Osteoblast (primary cell): Measurements from ENCODE around the gene C1orf105. TPM values are rescaled to one million over a fixed set of nuclear protein-coding genes. Genes with fewer than 3 reads are reported as not detected.
"Not testable (repeated sequence)": the region's sequence is repeated elsewhere in the genome, so short reads cannot be mapped to it uniquely, and the experiment has no call there.

Experiments
- DNase-seq: peaks from one replicate; pipeline ENCODE4 v3.0.0; 2011; ENCODE audit warnings: low spot score, mixed read lengths; ENCODE audit not compliant: insufficient read length; ENCODE audit errors: missing footprints
- H2AFZ ChIP-seq: 2 replicates; pipeline ENCODE4 v1.6.0; 2011; ENCODE audit warnings: mild to moderate bottlenecking, low read length
- H3K27ac ChIP-seq: 2 replicates; pipeline ENCODE4 v1.5.1; 2011; ENCODE audit warnings: mild to moderate bottlenecking, low read depth, low read length, moderate library complexity
- H3K27me3 ChIP-seq: 2 replicates; pipeline ENCODE4 v1.6.0; 2012; ENCODE audit warnings: mild to moderate bottlenecking, control low read depth, inconsistent platforms, low read length, moderate library complexity; ENCODE audit not compliant: insufficient read depth
- H3K36me3 ChIP-seq: 2 replicates; pipeline ENCODE4 v1.5.1; 2011; ENCODE audit warnings: mild to moderate bottlenecking, low read length, control low read depth, moderate library complexity; ENCODE audit not compliant: insufficient read depth
- H3K4me1 ChIP-seq: 2 replicates; pipeline ENCODE4 v1.5.1; 2011; ENCODE audit warnings: mild to moderate bottlenecking, low read length, control low read depth, moderate library complexity; ENCODE audit not compliant: insufficient read depth
- H3K4me2 ChIP-seq: 2 replicates; pipeline ENCODE4 v1.6.0; 2011; ENCODE audit warnings: mild to moderate bottlenecking, low read length; ENCODE audit not compliant: insufficient read depth
- H3K4me3 ChIP-seq: fragments of 200-600 bp; sonication (generic); 3 replicates; pipeline ENCODE4 v1.5.1; 2012; ENCODE audit warnings: mild to moderate bottlenecking, low read length, inconsistent platforms; ENCODE audit not compliant: insufficient read depth
- H3K79me2 ChIP-seq: 2 replicates; pipeline ENCODE4 v1.6.0; 2012; ENCODE audit warnings: mild to moderate bottlenecking, low read length, control low read depth, inconsistent platforms; ENCODE audit not compliant: insufficient read depth
- H3K9me3 ChIP-seq: 2 replicates; pipeline ENCODE4 v1.5.1; 2011; ENCODE audit warnings: low read depth, low read length, control low read depth
- H4K20me1 ChIP-seq: 2 replicates; pipeline ENCODE4 v1.6.0; 2012; ENCODE audit warnings: mild to moderate bottlenecking, low read length, control low read depth; ENCODE audit not compliant: insufficient read depth
- total RNA-seq: library from RNA; depleted of rRNA; stranded (reverse); fragments of >200 nt; gene quantifications from 2 replicates; pipeline ENCODE4 v1.2.3, GENCODE V29; 2012
- TF ChIP-seq, protein P1 (sequence below): IDR thresholded peaks from 2 replicates; pipeline ENCODE4 v1.5.1; 2011; ENCODE audit warnings: mild to moderate bottlenecking, low read depth, low read length, moderate library complexity; ENCODE audit errors: extremely low read depth

Gene C1orf105
- total RNA-seq, 1 donor = not detected

DNA sequence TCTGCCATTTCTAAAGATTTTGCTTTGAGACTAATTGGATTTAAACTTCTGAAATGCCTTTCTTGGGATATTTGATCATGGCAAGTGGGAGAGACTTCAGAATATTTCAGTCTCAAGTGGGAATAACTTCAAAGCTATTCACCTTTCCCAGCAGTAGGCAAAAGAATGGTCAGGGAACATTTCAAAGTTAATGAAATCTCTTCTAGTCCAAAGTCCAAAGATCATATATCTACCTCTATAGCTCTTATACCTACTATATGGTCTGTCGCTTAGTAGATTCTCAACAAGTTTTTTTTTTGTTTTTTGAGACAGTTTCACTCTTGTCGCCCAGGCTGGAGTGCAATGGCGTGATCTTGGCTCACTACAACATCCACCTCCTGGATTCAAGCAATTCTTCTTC lies 67.9 kb downstream of the C1orf105 start:
- Histone ChIP-seq H3K36me3 (no peaks in the 10 kb centered on the region), H3K27ac (no peak overlapping the region), H2AFZ (no peak overlapping the region), H3K4me1 (no peaks in the 10 kb centered on the region), H3K4me2 (no peak overlapping the region), H4K20me1 (no peaks in the 10 kb centered on the region), H3K4me3 (no peak overlapping the region), H3K27me3 (peaks cover 42% of the 10 kb centered on the region), H3K79me2 (no peaks in the 10 kb centered on the region), H3K9me3 (no peaks in the 10 kb centered on the region)
- TF ChIP-seq, protein P1, sequence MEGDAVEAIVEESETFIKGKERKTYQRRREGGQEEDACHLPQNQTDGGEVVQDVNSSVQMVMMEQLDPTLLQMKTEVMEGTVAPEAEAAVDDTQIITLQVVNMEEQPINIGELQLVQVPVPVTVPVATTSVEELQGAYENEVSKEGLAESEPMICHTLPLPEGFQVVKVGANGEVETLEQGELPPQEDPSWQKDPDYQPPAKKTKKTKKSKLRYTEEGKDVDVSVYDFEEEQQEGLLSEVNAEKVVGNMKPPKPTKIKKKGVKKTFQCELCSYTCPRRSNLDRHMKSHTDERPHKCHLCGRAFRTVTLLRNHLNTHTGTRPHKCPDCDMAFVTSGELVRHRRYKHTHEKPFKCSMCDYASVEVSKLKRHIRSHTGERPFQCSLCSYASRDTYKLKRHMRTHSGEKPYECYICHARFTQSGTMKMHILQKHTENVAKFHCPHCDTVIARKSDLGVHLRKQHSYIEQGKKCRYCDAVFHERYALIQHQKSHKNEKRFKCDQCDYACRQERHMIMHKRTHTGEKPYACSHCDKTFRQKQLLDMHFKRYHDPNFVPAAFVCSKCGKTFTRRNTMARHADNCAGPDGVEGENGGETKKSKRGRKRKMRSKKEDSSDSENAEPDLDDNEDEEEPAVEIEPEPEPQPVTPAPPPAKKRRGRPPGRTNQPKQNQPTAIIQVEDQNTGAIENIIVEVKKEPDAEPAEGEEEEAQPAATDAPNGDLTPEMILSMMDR = no peak
- no peak for DNase-seq

DNA sequence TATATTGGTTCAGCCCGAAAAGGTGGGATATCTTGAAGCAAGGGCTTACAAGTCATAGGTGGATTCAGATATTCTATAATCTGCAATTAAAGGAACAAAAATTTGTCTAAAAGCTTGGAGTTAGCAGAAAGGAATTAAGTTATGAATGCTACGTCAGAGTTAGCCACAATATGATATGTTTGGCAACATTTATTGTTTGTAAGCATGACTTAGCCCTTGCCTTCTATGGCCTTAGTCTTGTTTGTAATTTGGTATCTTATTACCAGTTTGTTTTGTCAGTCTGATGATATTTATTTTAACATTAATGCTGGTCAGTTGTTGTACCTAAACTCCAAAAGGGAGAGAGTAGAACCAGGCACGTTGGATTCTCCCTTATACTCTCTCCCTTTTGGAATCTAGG lies 69.4 kb downstream of the C1orf105 start:
- TF ChIP-seq, protein P1 = no peak
- no peak for DNase-seq
- Histone ChIP-seq H3K27ac (no peak overlapping the region), H3K4me1 (no peaks in the 10 kb centered on the region), H3K36me3 (no peaks in the 10 kb centered on the region), H3K4me3 (no peak overlapping the region), H4K20me1 (no peaks in the 10 kb centered on the region), H3K4me2 (no peak overlapping the region), H3K9me3 (no peaks in the 10 kb centered on the region), H3K27me3 (peaks cover 34% of the 10 kb centered on the region), H3K79me2 (no peaks in the 10 kb centered on the region), H2AFZ (no peak overlapping the region)

DNA sequence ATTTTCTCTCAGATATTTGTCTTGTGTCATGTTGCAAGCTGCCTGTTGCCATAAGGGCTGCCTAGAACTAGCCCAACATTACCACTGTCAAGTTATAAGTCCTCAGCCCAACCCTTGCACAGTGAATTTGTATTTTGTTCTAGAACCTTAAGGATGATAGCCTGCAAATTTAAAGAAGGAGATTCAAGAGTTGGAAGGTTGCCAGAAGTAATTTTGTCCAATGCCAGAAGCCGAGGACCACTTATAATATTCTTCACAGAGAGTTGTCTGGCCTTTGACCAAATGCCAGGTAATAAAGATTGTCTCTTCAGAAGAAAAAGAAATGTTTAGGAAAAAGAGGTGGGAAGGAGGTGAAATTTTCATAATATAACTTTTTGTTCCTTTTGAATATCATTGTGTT lies 71.9 kb downstream of the C1orf105 start:
- H3K27ac ChIP-seq = no peak overlapping the region
- no peak overlapping the region for H2AFZ ChIP-seq
- H3K79me2 ChIP-seq = no peaks in the 10 kb centered on the region
- TF ChIP-seq, protein P1 = no peak
- H3K4me3 ChIP-seq = no peak overlapping the region
- no peaks in the 10 kb centered on the region for H4K20me1 ChIP-seq
- no peaks in the 10 kb centered on the region for H3K9me3 ChIP-seq
- H3K4me1 ChIP-seq = peaks cover 8% of the 10 kb centered on the region
- no peak overlapping the region for H3K4me2 ChIP-seq
- no peak for DNase-seq
- H3K36me3 ChIP-seq = no peaks in the 10 kb centered on the region
- H3K27me3 ChIP-seq = peaks cover 18% of the 10 kb centered on the region

DNA sequence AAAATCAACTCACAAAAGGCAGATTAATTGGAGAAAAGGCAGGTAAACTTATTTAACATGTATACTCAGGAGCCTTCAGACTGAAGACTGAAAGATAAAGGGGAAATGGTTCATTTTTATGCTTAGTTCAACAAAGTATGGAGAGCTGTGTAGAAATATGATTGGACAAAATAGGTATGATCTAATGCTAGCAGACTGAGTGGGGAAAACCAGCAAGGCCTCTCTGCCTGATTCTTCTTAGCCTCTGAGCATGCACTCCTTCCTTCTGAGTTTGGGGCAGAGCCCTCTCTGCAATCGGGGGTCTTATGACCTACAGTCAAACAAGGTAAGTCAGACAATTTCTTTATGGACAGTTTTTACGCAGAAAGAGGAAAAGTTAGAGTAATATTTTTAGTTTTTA lies 73.7 kb downstream of the C1orf105 start:
- Histone ChIP-seq H3K4me3 (no peak overlapping the region), H2AFZ (no peak overlapping the region), H4K20me1 (no peaks in the 10 kb centered on the region), H3K79me2 (no peaks in the 10 kb centered on the region), H3K27ac (no peak overlapping the region), H3K4me1 (peaks cover 10% of the 10 kb centered on the region), H3K27me3 (peaks cover 5% of the 10 kb centered on the region), H3K36me3 (no peaks in the 10 kb centered on the region), H3K4me2 (no peak overlapping the region), H3K9me3 (no peaks in the 10 kb centered on the region)
- DNase-seq = no peak
- TF ChIP-seq, protein P1 = no peak

DNA sequence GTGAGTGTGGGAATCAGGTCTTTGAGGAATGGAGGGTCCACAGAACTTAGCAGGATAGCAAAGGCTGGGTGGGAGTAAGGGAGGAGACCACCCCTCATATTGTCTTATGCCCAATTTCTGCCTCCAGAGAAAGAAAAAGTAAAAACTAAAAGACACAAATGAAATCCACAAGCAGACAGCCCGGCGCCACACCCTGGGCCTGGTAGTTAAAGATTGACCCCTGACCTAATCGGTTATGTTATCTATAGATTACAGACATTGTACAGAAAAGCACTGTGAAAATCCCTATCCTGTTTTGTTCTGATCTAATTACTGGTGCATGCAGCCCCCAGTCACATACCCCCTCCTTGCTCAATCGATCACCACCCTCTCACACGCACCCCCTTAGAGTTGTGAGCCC lies 75.6 kb downstream of the C1orf105 start:
- H3K4me1 ChIP-seq, H3K27ac ChIP-seq: not testable (repeated sequence)

More for the DNA sequence above, 75.6 kb downstream of the C1orf105 start:
- H4K20me1 ChIP-seq, DNase-seq, H3K4me2 ChIP-seq, H3K9me3 ChIP-seq, H3K4me3 ChIP-seq, H3K36me3 ChIP-seq, H2AFZ ChIP-seq, H3K27me3 ChIP-seq, H3K79me2 ChIP-seq: not testable (repeated sequence)
